ENCODE results near the gene UBE2E1. TPM values are rescaled to one million over a fixed set of nuclear protein-coding genes. Genes with fewer than 3 reads are reported as not detected.
"Not testable (repeated sequence)": the region's sequence is repeated elsewhere in the genome, so short reads cannot be mapped to it uniquely, and the experiment has no call there.

UBE2E1 gene
- total RNA-seq, 4 donors from 2014 or later, result 32.6 to 62.5 (median 55.9) TPM

DNA sequence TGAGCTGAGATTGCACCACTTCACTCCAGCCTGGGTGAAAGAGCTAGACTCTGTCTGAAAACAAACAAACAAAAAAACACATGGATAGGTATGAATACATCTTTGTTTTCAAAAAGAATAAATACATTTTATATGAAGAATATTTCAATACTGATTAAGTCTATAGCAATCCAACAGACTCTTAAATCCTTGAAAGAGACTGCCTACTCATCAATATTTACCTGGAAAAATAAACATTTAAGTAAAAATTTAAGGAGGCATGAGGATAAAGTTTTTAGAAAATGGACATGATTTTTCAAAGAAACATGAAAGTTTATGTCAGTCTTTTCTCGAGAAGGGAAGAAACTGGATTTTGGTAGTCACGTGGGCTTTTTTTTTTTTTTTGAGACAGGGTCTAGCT is 105.6 kb downstream of the UBE2E1 start:
- no peak overlapping the region for H3K4me3 ChIP-seq (ENCODE audit: low read depth, poor library complexity, severe bottlenecking)
- intact Hi-C loops (cut with DNase I; ENCODE audit: low total_unique reads), result no loop called here
- no peak for DNase-seq (ENCODE audit: low spot score in 2 of 2)
- WGBS, 2 donors, result 94 to 100% methylated on average over 2 of the region's 2 CpGs
- TF ChIP-seq, protein P1, sequence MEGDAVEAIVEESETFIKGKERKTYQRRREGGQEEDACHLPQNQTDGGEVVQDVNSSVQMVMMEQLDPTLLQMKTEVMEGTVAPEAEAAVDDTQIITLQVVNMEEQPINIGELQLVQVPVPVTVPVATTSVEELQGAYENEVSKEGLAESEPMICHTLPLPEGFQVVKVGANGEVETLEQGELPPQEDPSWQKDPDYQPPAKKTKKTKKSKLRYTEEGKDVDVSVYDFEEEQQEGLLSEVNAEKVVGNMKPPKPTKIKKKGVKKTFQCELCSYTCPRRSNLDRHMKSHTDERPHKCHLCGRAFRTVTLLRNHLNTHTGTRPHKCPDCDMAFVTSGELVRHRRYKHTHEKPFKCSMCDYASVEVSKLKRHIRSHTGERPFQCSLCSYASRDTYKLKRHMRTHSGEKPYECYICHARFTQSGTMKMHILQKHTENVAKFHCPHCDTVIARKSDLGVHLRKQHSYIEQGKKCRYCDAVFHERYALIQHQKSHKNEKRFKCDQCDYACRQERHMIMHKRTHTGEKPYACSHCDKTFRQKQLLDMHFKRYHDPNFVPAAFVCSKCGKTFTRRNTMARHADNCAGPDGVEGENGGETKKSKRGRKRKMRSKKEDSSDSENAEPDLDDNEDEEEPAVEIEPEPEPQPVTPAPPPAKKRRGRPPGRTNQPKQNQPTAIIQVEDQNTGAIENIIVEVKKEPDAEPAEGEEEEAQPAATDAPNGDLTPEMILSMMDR (IDR thresholded peaks at IDR 0.05), result no peak
- no peak for TF ChIP-seq POLR2A (IDR thresholded peaks at IDR 0.05)

DNA sequence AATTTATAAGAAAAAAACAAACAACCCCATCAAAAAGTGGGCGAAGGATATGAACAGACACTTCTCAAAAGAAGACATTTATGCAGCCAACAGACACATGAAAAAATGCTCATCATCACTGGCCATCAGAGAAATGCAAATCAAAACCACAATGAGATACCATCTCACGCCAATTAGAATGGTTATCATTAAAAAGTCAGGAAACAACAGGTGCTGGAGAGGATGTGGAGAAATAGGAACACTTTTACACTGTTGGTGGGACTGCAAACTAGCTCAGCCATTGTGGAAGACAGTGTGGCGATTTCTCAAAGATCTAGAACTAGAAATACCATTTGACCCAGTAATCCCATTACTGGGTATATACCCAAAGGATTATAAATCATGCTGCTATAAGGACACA is 106.6 kb downstream of the UBE2E1 start:
- intact Hi-C loops (cut with DNase I; ENCODE audit: low total_unique reads); DNase-seq (ENCODE audit: low spot score in 2 of 2); H3K4me3 ChIP-seq (ENCODE audit: low read depth, poor library complexity, severe bottlenecking): not testable (repeated sequence)
- 90 to 96% methylated on average over 3 of the region's 3 CpGs for WGBS, 2 donors

DNA sequence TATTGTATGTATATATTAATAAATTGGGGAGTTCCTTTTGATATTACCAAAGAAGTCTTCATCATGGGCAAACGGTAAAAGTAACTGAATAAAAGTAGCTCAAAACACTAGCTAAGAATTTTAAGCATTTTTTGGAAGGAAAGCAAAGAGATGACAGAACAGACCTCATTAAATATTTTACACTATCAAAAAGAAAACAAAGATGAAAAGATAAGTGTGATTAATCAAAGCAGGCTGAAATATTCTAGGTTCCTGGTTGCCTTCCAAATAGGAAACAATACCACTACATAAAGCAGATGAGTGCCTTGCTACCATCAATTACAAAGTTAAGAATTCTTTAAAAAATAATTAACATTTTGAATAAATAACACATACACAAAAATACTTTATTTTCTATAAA is 107.4 kb downstream of the UBE2E1 start:
- DNase-seq (ENCODE audit: low spot score in 2 of 2), result no peak
- intact Hi-C loops (cut with DNase I; ENCODE audit: low total_unique reads), result no loop called here
- no peak overlapping the region for H3K4me3 ChIP-seq (ENCODE audit: low read depth, poor library complexity, severe bottlenecking)
- 62 to 69% methylated on average over 1 of the region's 1 CpG for WGBS, 2 donors
- no peak for TF ChIP-seq POLR2A (IDR thresholded peaks at IDR 0.05)
- TF ChIP-seq, protein P1 (IDR thresholded peaks at IDR 0.05), result no peak

DNA sequence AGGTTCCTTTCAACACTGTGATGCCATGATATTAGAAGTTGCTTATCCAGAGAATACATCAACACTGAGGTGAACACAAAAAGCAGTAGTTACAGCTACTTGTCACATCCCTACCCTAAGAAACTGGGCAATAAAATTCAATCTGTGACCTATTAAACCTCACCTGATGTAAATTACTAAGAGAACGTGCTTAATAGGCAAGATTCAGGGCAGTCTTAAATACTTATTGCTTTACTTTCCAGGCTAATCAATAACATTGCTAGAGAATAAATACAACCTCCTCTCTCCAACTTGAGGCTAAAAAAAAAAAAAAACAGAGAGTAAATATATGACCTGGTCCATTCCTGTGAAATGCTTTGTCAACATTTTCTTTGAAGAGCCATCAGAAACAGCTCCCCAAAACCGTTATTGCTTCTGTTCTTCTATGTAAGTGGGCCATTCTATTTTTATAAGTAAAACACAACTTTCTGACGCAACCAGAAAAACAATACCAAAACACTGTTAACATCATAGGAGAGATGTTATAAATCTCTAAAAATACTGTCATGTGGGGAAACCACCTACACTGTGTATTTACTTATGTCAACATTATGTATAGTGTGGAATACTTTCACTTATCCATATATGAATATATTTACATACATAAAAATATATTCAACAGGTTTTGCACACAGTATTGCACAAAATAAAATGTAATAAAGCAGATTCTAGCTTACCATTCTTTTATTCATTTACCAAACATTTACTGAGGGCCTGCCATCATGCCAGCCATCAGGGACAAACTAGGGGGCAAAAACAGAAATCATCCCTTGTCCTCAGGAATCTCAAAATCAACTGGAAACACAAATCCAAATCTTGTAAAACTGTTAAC is 108.4 kb downstream of the UBE2E1 start:
- no peak for TF ChIP-seq POLR2A (IDR thresholded peaks at IDR 0.05)
- TF ChIP-seq, protein P1 (IDR thresholded peaks at IDR 0.05), result no peak
- intact Hi-C loops (cut with DNase I; ENCODE audit: low total_unique reads), result no loop called here
- DNase-seq (ENCODE audit: low spot score in 2 of 2), result no peak
- H3K4me3 ChIP-seq (ENCODE audit: low read depth, poor library complexity, severe bottlenecking), result no peak overlapping the region
- 75 to 77% methylated on average over 3 of the region's 3 CpGs for WGBS, 2 donors

DNA sequence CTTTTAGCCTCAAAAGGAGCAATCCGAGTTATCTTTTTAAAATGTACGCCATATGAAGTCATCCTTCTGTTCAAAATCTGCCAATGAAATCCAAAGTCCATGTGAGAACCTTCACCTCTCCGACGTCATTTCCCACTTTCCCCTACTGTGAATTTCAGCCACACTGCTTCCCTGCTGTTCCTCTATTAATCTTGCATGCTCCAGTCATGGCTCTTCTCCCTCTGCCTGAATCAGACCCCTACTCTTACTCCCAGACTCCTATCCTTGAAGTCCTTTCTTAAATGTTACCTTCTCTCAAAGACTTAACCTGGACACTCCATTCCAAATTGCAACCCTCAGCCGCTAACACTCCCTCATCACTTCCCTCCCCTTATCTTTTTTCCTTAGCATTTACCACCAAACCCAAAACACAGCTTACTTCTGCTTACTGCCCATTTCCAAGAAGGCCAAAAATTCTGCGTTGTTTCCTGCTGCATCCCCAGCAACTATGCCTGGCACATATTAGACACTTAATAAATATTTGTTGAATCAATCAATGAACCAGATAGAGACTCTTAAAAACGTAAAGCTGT is 109.9 kb downstream of the UBE2E1 start:
- H3K4me3 ChIP-seq (ENCODE audit: low read depth, poor library complexity, severe bottlenecking), result peak overlapping the region; percentile 100
- DNase-seq (ENCODE audit: low spot score in 2 of 2), result no peak
- intact Hi-C loops (cut with DNase I; ENCODE audit: low total_unique reads), result no loop called here
- WGBS, 2 donors, result 56 to 59% methylated on average over 7 of the region's 7 CpGs
- TF ChIP-seq POLR2A (IDR thresholded peaks at IDR 0.05), result no peak
- TF ChIP-seq, protein P1 (IDR thresholded peaks at IDR 0.05), result no peak

DNA sequence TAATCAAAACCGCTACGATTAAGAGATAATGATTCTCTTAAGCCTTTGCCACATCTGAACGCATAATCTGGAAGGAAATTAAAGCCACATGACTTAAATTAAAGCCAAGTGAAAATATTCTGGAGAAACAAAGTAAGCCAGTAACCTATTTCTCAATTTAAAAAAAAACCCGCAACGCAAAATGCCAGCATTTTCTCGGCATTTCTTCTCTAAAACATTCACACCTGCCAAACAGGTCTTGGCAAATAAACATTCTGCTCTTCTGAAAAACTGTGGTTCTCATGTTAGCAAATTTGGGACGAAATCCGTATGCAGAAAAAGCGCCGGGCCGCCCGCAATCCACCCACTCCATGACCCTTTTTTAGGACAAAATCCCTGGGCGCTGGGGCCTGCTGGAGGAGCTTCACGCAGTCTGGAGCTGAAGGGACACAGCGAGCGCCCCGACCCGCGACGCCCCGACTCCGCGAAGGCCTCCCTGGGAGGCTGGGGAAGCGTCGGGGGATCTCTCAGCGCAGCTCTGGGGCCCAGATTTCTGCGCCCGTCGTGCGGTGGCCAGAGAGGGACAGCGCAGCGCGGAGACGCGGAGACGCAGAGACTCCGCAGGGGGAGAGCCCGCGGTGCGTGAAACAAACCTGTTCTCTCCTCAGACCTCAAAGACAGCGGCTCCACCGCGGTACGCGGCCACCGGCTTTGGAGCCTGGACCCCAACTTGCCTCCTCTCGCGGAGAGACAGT is 110.6 kb downstream of the UBE2E1 start:
- WGBS, 2 donors, result 1 to 2% methylated on average over 28 to 47 of the region's 48 CpGs
- peak in 1 of 2 donors; percentile 37 for DNase-seq (ENCODE audit: low spot score in 2 of 2)
- peak overlapping the region; percentile 100 for H3K4me3 ChIP-seq (ENCODE audit: low read depth, poor library complexity, severe bottlenecking)
- TF ChIP-seq, protein P1 (IDR thresholded peaks at IDR 0.05), result no peak
- no peak for TF ChIP-seq POLR2A (IDR thresholded peaks at IDR 0.05)
- intact Hi-C loops (cut with DNase I; ENCODE audit: low total_unique reads), result no loop called here
